ENCODE results near the gene ABCA1. TPM values are rescaled to one million over a fixed set of nuclear protein-coding genes. Genes with fewer than 3 reads are reported as not detected.
"Not testable (repeated sequence)": the region's sequence is repeated elsewhere in the genome, so short reads cannot be mapped to it uniquely, and the experiment has no call there.

Gene ABCA1
- total RNA-seq, 2 donors from 2014 or later, result 23.5 to 32.9 TPM

DNA sequence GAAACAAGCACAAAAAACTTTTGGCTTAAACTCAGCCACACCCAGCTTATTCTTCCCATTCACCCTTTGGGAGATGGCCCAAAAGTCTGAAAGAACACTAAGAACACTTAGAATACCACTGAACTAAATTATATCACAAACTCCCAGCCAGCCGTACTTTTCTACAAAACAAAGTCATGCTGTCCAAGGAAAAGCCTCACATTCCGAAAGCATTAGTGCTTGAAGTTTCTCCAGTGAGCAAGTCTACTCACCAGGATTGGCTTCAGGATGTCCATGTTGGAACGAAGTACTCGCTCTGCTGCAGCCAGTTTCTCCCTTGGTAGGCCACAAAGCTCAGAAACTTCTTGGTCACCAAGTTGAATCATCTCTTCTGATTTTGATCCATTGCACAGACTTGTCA is 69.7 kb downstream of the ABCA1 start:
- intact Hi-C loops (cut with DNase I), result no loop called here
- peak; percentile 65 for DNase-seq (ENCODE audit: low spot score)

DNA sequence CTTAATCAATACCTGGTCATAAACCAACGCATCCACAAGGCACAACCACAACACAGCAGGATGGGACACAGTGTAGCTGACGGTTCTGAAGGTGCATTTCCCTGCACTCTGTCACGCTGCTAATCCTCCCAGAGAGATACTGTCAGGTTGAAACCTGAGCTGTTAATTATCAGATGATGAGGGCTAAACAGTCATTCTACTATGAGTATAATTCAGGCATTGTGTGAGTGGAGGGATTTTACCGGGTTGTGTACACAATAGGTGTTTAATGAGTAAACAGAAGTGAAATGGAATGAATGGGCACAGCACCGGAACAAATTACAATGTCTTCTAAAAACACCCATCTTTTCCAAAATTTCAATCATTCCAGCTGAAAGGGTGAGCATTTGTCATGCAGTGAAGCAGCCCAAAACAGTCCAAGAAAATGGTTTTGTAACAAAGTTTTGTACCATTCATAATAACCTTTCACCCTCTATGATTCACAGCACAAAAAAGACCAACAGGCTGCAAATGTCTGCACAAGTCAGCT is 71.5 kb downstream of the ABCA1 start:
- intact Hi-C loops (cut with DNase I), result no loop called here
- no peak for DNase-seq (ENCODE audit: low spot score)

DNA sequence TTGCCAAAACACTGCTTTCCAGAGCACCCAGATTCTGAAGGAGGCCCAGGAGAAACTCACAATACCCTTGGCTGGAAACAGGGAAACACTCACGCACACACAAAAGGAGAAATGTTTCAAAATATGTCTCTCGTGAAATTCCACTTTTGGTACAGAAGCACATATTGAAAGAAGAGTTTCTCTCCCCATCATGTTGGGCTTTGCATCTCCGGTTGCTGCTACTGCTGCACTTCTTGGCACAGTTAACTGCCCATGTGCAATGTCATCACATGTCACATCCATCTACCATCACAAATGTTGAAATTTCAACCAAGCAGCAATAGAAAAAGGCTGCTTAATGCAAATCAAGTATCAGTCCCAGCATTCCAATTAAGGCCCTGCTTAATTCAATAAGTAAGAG is 72.1 kb downstream of the ABCA1 start:
- intact Hi-C loops (cut with DNase I), result no loop called here
- no peak for DNase-seq (ENCODE audit: low spot score)

DNA sequence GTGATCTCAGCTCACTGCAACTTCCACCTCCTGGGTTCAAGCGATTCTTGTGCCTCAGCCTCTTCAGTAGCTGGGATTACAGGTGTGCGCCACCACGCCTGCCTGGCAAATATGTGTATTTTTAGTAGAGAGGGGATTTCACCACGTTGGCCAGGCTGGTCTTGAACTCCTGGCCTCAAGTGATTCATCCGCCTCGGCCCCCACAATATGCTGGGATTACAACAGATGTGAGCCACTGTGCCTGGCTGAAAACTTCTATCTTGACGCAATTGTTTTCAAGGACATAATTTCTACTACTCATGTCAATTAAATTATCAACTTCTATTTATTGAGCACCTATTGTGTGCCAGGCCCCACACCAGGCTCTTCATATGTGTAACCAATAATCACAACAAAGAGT is 72.7 kb downstream of the ABCA1 start:
- intact Hi-C loops (cut with DNase I); DNase-seq (ENCODE audit: low spot score): not testable (repeated sequence)

DNA sequence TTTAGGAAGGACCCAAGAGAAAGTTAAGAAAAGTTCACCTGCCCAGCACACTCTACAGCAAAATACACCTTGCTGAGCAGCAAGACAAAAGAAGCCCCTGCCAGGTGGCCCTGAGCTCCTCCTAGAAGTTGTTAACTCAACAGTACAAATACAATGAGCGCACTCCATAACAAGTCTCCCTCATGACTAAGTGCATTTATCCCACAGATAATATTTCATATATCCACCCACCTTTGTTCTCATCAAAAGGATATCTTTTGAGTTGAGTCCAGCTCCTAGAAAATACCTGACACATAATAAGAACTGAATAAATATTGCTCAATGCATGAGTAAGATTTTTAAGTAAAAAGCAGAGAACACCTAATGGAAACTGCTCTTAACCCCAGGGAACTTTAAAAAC is 73.3 kb downstream of the ABCA1 start:
- intact Hi-C loops (cut with DNase I), result no loop called here
- no peak for DNase-seq (ENCODE audit: low spot score)

DNA sequence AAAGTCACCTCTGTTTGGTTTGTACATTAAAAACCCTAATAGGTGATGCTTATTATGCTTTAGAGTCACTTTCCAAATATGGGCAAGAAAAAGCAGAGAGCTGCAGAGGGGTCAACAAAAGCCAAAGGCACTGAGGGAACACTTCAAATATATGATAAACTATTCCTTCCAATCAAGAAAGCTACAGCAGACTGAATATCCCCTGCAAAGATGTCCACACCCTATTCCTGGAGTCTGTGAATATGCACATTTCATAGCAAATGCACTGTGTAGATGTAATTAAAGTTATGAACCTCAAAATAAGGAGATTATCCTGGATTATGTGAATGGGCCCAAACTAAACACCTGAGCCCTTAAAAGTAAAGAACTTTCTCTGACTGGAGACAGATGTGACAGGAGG is 74.3 kb downstream of the ABCA1 start:
- no peak for DNase-seq (ENCODE audit: low spot score)
- intact Hi-C loops (cut with DNase I), result no loop called here

DNA sequence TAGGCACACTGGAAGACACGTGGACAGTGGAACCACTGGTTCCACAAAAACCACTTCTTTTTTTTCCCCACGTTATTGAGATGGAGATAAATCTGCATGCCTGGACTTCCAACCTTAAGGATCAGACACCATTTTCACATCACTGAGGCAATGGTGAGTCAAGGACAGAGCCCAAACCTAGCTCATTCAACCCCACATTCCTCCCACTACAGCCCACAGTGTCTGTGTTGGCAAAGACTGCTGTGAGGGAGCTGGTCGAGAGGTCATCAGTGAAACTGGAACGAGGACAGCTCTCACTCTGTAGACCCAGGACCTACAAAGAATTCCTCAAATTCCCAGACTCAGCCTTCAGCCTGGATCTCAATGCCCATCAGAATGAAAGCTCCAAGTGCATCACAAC is 74.8 kb downstream of the ABCA1 start:
- no peak for DNase-seq (ENCODE audit: low spot score)
- intact Hi-C loops (cut with DNase I), result no loop called here

DNA sequence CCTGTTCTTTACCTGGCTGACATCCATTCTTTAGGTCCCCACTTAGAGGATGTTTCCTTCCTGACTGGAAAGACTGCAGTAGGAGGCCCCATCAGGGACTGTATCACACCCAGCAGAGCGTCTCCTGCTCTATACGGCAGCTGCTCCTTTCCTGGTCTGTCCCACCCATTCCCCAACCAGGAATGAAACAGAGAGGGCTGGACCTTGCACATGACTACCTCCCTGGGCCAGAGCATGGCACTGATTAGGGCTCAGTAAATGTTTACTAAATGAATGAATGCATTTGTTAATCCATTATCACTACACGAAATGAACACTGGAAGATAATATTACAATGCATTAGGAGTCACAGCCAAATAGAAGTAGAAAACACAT is 76.4 kb downstream of the ABCA1 start:
- no peak for DNase-seq (ENCODE audit: low spot score)
- intact Hi-C loops (cut with DNase I), result no loop called here

DNA sequence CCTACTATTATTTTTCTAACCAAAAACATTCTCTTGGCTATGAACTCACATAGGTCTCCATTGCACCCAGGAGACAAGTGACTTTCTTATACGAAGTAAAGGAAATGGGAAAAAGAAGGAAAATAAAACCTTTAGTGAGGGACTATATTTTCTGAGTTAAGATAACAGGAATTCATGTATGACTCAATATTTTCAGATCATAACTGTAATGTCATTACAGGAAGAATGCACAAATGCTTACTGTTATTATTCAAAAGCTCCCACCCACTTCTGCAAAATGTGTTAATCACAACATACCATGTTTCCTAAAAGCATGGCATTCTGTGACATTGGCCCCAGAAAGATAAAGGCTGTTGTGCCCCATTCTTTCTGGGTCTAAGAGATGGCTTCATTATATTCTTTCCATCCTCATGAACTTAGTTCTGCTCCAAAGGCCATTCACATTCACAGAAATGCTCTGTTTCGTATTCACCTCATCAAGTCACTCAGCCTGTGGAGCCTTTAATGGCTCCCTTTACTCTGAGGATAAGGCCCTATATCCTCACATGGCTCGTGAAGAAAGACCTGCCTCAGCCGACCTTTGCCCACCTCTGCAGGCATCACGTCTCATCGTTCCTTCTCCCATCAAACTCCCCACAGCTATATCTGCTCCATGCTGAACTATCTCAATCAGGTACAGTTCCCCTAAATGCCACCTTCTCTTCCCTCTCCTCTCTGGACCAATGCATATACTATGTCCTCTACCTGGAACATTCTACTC is 77.0 kb downstream of the ABCA1 start:
- DNase-seq (ENCODE audit: low spot score), result no peak
- intact Hi-C loops (cut with DNase I), result no loop called here

DNA sequence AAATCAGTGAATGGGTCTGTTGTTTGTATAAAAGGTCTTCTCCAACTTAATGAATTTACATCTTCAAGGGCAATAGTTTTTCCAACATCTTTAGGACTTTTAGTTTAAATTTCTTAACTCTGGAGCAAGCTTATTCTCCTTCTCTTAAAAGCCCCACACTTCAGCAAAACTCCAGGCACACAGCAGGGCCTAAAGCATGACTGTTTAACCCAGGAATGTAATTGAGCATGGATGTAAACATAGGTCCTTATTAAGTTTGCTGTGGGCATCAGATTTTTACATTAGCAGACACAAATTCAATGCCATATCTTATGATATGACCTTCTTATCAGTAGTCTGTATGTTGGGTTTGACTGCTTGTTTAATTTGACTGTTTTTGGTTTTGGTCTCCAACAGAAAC is 78.9 kb downstream of the ABCA1 start:
- no peak for DNase-seq (ENCODE audit: low spot score)
- intact Hi-C loops (cut with DNase I), result no loop called here

DNA sequence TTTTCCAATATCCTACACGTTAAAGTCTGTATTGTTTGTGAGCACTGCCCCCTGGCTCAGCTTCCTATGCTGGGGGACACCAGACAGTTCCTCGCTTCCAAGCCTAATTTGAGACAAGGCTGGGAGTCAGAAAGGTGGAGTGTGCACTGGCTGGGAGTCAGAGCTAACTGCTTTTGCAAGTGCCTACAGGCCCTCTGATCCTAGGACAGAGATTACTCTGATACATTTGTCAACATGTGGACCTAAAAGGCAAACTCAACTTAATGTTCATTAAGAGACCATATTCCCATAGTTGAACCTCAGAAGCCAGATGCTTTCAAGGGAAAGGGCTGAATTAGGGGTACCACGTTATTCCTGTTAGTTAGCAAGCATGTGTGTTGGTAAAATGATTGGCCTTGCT is 83.2 kb downstream of the ABCA1 start:
- DNase-seq (ENCODE audit: low spot score), result no peak
- intact Hi-C loops (cut with DNase I), result no loop called here

DNA sequence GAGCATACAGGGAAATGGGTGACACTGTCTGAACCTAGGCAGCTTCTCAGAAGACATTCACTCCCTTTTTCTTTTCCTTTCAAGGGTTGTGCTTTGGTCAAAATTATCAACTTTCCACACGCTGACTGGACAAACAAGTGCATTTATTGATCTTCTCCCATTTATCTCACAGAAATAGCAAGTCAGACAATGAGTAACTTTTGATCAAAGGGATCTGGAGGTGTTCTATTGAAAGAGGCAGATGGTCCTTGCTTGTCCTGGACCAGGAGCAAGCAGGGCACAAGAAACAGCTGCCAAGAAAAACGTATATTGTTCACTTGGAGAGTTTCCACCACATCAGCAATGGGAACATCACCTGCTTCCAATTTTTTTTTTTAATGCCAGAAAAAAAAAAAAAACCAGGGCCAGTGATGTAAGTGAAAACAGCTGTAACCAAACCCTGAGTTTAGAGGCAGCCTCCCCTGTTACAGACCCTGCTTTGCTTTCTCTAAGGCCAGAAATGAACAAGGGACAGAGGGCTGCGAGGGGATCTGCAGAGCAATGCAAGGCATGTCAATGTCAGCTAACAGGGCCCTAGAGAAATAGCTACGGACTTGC is 84.2 kb downstream of the ABCA1 start:
- intact Hi-C loops (cut with DNase I), result no loop called here
- DNase-seq (ENCODE audit: low spot score), result no peak

DNA sequence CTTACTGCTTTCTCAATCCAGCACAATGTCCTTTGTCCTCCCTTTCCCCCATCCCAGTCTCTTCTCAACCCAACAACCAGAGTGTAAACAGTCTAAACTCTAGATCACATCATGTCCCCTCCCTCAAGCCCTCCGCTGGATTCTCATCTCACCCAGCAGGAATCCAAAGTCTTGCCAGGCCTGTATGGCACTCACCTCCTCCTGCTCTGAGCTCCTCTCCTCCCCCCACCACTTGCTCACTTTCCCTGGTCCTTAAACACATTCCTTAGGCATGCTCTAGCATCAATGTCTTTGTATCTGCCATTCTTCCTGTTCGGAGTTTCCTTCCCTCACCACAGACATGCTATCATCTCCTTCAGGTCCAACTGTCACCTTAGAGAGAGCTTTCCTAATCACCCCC is 85.3 kb downstream of the ABCA1 start:
- no peak for DNase-seq (ENCODE audit: low spot score)
- intact Hi-C loops (cut with DNase I), result no loop called here

DNA sequence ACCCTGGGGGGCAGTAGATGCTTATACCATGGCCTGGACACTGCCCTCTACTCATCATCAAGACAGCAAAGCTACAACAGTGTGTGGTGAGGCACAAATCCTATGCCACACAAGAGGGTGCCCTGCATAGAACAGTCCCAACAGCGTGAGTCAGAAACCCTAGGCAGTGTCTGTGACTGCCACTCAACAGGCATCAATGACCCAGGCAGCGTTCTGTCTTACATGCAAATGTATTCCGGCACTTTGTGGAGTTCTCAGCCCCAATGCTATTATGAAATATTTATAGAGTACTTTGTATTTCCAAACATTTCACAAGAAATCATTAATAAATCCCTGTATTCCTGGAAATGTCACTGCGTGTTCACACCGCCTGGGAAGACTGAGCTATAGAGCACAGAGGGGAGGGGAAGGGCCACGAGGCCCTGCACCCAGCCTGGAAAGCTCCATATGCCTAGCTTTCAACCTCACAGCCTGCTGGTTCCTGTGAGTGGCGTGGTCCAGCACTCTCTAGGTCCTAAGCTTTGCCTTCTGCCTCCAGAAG is 86.3 kb downstream of the ABCA1 start:
- intact Hi-C loops (cut with DNase I), result no loop called here
- no peak for DNase-seq (ENCODE audit: low spot score)

DNA sequence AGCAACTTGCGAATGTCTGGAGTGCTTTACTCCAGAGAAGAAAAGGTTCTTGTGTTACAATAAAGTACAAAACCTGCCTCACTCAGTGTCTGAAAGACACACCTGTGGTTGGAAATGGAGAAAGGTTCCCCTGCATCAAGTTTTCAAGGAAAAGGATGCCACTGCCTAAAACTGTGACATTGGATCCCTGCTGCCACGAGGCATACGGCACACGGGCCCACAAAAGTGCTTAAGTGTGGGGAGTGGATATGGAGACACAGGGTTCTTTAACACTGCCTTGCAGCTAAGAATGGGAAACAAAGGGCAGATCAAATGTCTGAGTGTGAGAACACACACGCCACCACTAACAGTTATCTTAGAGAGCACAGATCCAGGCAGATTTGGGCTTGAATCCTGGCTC is 89.0 kb downstream of the ABCA1 start:
- intact Hi-C loops (cut with DNase I), result loop anchor here in 1 of 2 donors (10.0 kb wide), 1 partner anchor 576 kb away; no protein-coding TSS in a partner anchor
- DNase-seq (ENCODE audit: low spot score), result no peak

DNA sequence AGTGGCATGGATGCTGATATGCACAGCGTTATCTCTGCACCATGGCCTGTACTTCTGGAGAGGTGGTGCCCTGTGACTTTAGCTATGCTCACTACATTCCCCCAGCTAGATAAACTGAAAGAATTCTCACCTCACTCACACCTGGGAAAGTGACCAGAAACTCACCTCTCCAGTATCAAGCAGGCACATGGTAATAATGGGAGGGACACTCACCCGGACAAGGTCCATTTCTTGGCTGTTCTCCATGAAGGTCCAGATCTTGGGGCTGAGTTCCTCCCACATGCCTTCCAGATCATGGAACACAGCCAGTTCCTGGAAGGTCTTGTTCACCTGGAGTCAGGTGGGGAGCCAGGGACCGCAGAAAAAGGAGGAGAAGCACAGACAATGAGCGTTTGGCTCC is 91.2 kb downstream of the ABCA1 start:
- DNase-seq (ENCODE audit: low spot score), result no peak
- intact Hi-C loops (cut with DNase I), result loop anchor here in 1 of 2 donors (10.0 kb wide), 1 partner anchor 578 kb away; no protein-coding TSS in a partner anchor

DNA sequence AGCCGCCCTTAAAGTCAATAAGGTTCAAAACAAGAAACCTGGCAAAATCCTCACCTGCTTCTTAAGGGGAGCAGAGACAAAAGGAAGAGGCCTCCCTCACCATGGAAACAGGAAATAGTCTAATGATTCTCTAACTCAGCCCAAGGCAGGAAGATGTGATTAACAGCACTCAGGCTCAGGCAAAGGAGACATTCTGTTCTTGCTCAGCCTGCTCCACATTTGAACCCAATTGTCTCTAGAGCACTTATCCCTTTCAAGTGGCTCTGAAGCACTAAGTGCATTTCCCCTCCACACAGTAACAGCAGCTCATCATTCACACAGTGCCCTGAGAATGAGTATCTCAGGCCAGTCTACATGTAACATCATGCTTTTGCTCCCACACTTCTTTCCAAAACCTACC is 91.7 kb downstream of the ABCA1 start:
- no peak for DNase-seq (ENCODE audit: low spot score)
- intact Hi-C loops (cut with DNase I), result loop anchor here in 1 of 2 donors (10.0 kb wide), 1 partner anchor 579 kb away; no protein-coding TSS in a partner anchor

DNA sequence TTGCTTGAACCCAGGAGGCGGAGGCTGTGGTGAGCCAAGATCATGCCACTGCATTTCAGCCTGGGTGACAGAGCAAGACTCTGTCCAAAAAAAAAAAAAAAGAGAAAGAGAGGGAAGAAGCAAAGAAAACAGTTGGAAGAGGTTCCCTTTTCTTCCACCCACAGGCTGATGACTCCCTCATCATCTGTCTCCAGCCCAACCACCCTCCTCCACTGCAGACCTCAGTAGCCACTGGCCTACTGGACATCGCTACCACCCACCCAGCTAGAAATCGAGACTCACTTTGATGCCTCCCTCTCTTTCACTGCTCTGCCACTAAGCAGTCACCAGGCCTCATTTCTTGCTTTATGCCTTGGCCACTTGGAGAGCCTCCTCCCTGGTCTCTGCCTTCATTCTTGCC is 92.8 kb downstream of the ABCA1 start:
- intact Hi-C loops (cut with DNase I), result loop anchor here in 1 of 2 donors (10.0 kb wide), 1 partner anchor 580 kb away; no protein-coding TSS in a partner anchor
- DNase-seq (ENCODE audit: low spot score), result no peak

DNA sequence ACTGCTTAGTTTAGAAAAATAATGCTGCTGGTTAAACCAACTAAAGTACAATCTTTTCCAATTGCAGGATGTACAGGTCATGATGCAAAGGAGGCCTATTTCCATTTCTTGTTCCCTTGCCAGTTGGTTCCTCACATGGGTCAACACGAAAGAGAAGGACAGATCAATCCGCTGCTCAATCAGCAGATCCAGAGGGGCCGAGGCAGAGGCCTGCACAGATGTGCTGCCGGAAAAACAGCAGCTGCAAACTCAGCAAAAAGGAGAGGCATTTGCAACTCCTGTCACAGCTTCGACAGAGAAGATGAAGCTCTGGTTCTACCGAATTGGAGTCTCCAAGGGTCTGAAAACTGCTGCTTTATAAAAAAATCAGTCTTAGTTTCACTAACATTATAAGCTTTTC is 94.3 kb downstream of the ABCA1 start:
- DNase-seq (ENCODE audit: low spot score), result no peak
- intact Hi-C loops (cut with DNase I), result loop anchor here in 1 of 2 donors (10.0 kb wide), 1 partner anchor 581 kb away; no protein-coding TSS in a partner anchor

DNA sequence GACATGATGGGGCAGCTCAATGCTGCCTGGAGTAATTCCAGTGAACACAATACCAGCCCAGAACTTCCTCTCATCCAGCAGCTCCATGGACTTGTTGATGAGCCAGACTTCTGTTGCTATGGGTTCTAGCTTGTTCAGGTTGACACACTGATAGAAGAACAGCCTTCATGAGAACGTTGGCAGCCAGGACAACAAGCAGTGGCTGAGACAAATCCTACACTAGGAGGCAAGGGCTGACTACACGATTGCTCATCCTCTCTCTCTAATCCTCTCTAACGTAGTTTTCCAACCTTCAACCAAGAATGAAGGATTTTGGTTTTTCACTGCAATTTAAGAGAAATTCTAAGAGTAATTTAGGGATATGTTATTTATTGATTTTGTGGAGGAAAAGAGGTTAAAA is 96.3 kb downstream of the ABCA1 start:
- intact Hi-C loops (cut with DNase I), result loop anchor here in 1 of 2 donors (10.0 kb wide), 1 partner anchor 583 kb away; no protein-coding TSS in a partner anchor
- no peak for DNase-seq (ENCODE audit: low spot score)

All from posterior vena cava (tissue), 2 donors.